ENCODE data around the gene PRUNE1.
A peak's percentile ranks its signal among the peaks of the same experiment; 100 is the strongest.

The PRUNE1 gene

DNA sequence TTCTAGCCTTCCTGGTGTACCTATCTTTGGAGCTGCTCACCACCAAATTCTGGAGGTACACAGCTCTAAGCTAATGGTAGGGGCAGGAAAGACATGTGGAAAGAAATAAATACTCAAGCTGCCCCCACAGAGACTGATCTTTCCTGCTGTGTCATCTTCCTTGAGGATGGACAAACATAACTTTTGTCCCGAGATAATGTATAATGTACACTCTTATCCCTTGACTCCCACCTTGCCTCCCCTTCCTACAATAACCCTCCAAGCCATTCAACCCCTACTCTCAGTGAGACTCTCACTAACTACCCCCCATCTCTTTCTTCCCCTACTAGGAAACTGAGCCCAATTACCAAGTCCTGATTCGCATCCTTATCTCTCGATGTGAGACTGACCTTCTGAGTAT is 14.0 kb upstream of the PRUNE1 start:
- TF ChIP-seq, protein P1, sequence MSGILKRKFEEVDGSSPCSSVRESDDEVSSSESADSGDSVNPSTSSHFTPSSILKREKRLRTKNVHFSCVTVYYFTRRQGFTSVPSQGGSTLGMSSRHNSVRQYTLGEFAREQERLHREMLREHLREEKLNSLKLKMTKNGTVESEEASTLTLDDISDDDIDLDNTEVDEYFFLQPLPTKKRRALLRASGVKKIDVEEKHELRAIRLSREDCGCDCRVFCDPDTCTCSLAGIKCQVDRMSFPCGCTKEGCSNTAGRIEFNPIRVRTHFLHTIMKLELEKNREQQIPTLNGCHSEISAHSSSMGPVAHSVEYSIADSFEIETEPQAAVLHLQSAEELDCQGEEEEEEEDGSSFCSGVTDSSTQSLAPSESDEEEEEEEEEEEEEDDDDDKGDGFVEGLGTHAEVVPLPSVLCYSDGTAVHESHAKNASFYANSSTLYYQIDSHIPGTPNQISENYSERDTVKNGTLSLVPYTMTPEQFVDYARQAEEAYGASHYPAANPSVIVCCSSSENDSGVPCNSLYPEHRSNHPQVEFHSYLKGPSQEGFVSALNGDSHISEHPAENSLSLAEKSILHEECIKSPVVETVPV (CRISPR knock-in tag; IDR thresholded peaks at IDR 0.05): no peak
- TF ChIP-seq OSR1 (CRISPR knock-in tag; IDR thresholded peaks at IDR 0.05): no peak
- ATAC-seq: no peak

DNA sequence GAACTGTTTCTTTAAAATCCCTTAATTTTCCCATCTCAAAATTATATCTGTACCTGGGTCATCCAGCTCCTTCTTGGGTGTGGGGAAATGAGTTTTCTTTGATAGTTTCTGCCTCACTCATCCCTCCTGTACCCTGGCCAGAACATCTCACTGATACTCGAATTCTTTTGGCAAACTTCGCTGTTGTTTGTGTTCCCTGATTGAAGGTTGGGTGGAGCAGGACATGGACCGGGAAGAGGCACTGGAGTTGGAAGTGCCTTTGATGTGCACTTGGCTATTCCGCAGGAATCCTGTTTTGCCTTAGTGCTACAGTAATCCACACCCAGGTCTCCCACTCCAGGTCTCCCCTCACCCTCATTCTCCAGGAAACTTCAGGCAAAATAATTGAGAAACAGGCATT is 12.8 kb upstream of the PRUNE1 start:
- TF ChIP-seq, protein P2, sequence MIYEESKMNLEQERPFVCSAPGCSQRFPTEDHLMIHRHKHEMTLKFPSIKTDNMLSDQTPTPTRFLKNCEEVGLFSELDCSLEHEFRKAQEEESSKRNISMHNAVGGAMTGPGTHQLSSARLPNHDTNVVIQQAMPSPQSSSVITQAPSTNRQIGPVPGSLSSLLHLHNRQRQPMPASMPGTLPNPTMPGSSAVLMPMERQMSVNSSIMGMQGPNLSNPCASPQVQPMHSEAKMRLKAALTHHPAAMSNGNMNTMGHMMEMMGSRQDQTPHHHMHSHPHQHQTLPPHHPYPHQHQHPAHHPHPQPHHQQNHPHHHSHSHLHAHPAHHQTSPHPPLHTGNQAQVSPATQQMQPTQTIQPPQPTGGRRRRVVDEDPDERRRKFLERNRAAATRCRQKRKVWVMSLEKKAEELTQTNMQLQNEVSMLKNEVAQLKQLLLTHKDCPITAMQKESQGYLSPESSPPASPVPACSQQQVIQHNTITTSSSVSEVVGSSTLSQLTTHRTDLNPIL (CRISPR knock-in tag; IDR thresholded peaks at IDR 0.05; ENCODE audit: low read depth): no peak
- no peak for TF ChIP-seq CSDC2 (CRISPR knock-in tag; IDR thresholded peaks at IDR 0.05)
- TF ChIP-seq BACH2 (CRISPR knock-in tag; IDR thresholded peaks at IDR 0.05; ENCODE audit: borderline replicate concordance): no peak
- TF ChIP-seq TOX (CRISPR knock-in tag; IDR thresholded peaks at IDR 0.05; ENCODE audit: borderline replicate concordance): no peak
- no peak for TF ChIP-seq TCF4 (CRISPR knock-in tag; IDR thresholded peaks at IDR 0.05; ENCODE audit: borderline replicate concordance)
- TF ChIP-seq ZNF8 (CRISPR knock-in tag; IDR thresholded peaks at IDR 0.05): no peak
- TF ChIP-seq ESRRG (CRISPR knock-in tag; IDR thresholded peaks at IDR 0.05): no peak
- TF ChIP-seq, protein P1 (CRISPR knock-in tag; IDR thresholded peaks at IDR 0.05): no peak
- TF ChIP-seq, protein P3, sequence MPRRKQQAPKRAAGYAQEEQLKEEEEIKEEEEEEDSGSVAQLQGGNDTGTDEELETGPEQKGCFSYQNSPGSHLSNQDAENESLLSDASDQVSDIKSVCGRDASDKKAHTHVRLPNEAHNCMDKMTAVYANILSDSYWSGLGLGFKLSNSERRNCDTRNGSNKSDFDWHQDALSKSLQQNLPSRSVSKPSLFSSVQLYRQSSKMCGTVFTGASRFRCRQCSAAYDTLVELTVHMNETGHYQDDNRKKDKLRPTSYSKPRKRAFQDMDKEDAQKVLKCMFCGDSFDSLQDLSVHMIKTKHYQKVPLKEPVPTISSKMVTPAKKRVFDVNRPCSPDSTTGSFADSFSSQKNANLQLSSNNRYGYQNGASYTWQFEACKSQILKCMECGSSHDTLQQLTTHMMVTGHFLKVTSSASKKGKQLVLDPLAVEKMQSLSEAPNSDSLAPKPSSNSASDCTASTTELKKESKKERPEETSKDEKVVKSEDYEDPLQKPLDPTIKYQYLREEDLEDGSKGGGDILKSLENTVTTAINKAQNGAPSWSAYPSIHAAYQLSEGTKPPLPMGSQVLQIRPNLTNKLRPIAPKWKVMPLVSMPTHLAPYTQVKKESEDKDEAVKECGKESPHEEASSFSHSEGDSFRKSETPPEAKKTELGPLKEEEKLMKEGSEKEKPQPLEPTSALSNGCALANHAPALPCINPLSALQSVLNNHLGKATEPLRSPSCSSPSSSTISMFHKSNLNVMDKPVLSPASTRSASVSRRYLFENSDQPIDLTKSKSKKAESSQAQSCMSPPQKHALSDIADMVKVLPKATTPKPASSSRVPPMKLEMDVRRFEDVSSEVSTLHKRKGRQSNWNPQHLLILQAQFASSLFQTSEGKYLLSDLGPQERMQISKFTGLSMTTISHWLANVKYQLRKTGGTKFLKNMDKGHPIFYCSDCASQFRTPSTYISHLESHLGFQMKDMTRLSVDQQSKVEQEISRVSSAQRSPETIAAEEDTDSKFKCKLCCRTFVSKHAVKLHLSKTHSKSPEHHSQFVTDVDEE (CRISPR knock-in tag; IDR thresholded peaks at IDR 0.05): no peak
- no peak for TF ChIP-seq ZC3H10 (CRISPR knock-in tag; IDR thresholded peaks at IDR 0.05)
- no peak for TF ChIP-seq RARB (CRISPR knock-in tag; IDR thresholded peaks at IDR 0.05)
- no peak for TF ChIP-seq ISL1 (CRISPR knock-in tag; IDR thresholded peaks at IDR 0.05)
- ATAC-seq: peak; percentile 7; the same call in 2 of the 3 replicates

DNA sequence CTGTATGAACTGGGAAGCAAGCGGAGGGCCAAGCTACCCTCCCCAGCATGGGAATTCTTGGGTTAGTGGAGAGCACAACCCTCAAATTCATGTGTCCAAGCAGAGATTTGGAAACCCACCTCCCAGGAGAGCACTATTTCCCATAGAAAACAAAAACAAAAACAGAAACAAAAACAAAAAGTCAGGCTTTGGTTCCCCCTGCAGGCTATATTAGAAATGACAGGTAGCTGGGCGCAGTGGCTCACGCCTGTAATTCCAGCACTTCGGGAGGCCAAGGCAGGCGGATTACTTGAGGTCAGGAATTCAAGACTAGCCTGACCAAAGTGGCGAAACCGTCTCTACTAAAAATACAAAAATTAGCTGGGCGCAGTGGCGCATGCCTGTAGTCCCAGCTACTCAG is 12.4 kb upstream of the PRUNE1 start:
- peak; percentile 74 for ATAC-seq
- TF ChIP-seq, protein P1 (CRISPR knock-in tag; IDR thresholded peaks at IDR 0.05): no peak
- TF ChIP-seq ZC3H10 (CRISPR knock-in tag; IDR thresholded peaks at IDR 0.05) (no peak), OSR1 (CRISPR knock-in tag; IDR thresholded peaks at IDR 0.05) (no peak), SNAI2 (CRISPR knock-in tag; IDR thresholded peaks at IDR 0.05) (no peak), ZNF70 (CRISPR knock-in tag; IDR thresholded peaks at IDR 0.05) (no peak), PPARA (CRISPR knock-in tag; IDR thresholded peaks at IDR 0.05; ENCODE audit: borderline replicate concordance) (no peak), ZNF8 (CRISPR knock-in tag; IDR thresholded peaks at IDR 0.05) (no peak), ARNTL (CRISPR knock-in tag; IDR thresholded peaks at IDR 0.05; ENCODE audit: borderline replicate concordance, low read depth) (no peak)
- TF ChIP-seq, protein P4, sequence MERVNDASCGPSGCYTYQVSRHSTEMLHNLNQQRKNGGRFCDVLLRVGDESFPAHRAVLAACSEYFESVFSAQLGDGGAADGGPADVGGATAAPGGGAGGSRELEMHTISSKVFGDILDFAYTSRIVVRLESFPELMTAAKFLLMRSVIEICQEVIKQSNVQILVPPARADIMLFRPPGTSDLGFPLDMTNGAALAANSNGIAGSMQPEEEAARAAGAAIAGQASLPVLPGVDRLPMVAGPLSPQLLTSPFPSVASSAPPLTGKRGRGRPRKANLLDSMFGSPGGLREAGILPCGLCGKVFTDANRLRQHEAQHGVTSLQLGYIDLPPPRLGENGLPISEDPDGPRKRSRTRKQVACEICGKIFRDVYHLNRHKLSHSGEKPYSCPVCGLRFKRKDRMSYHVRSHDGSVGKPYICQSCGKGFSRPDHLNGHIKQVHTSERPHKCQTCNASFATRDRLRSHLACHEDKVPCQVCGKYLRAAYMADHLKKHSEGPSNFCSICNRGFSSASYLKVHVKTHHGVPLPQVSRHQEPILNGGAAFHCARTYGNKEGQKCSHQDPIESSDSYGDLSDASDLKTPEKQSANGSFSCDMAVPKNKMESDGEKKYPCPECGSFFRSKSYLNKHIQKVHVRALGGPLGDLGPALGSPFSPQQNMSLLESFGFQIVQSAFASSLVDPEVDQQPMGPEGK (CRISPR knock-in tag; IDR thresholded peaks at IDR 0.05; ENCODE audit: borderline replicate concordance): no peak

Measured in SK-N-SH treated with all-trans-retinoic acid at 6 μM for 48 hours (cell line).